Fibroblast of lung (primary cell): ENCODE measurements around the gene MAN2B2. TPM values are rescaled to one million over a fixed set of nuclear protein-coding genes. Genes with fewer than 3 reads are reported as not detected.

Source experiments
- DNase-seq, 2 donors: peaks; one replicate each; pipeline versions ENCODE4 v3.0.0 to v3.0.0-alpha.2; 2010; ENCODE audit warnings: low read depth in 2 of 2
- H2AFZ ChIP-seq: 2 replicates; pipeline ENCODE4 v1.5.1; 2012; ENCODE audit warnings: low read length, control low read depth, inconsistent platforms
- H3K27ac ChIP-seq: 2 replicates; pipeline ENCODE4 v1.5.1; 2011; ENCODE audit warnings: low read length, control low read depth; ENCODE audit not compliant: insufficient read depth
- H3K27me3 ChIP-seq: 2 replicates; pipeline ENCODE4 v1.5.1; 2011; ENCODE audit warnings: mild to moderate bottlenecking, low read length; ENCODE audit not compliant: control insufficient read depth, insufficient read depth
- H3K36me3 ChIP-seq: 2 replicates; pipeline ENCODE4 v1.5.1; 2011; ENCODE audit warnings: low read length; ENCODE audit not compliant: control insufficient read depth, insufficient read depth
- H3K4me1 ChIP-seq: 2 replicates; pipeline ENCODE4 v1.5.1; 2011; ENCODE audit warnings: low read length; ENCODE audit not compliant: control insufficient read depth, insufficient read depth; ENCODE audit errors: extremely low read depth
- H3K4me2 ChIP-seq: 2 replicates; pipeline ENCODE4 v1.5.1; 2011; ENCODE audit warnings: low read length, control low read depth; ENCODE audit not compliant: insufficient read depth; ENCODE audit errors: extremely low read depth
- H3K4me3 ChIP-seq, 4 experiments: fragments of 200-600 bp in 1 of 4; sonication (generic) in 1 of 4; replicated peaks in 1 of 4; 2 replicates each; pipeline ENCODE4 v1.5.1; 2011 to 2016; ENCODE audit warnings: low read length in 4 of 4, low read depth in 3 of 4, mild to moderate bottlenecking in 3 of 4, control low read depth in 2 of 4, inconsistent platforms in 1 of 4, mixed read lengths in 1 of 4; ENCODE audit not compliant: insufficient read depth in 1 of 4; ENCODE audit errors: control extremely low read depth in 1 of 4
- H3K79me2 ChIP-seq: 2 replicates; pipeline ENCODE4 v1.5.1; 2012; ENCODE audit warnings: mild to moderate bottlenecking, low read length, inconsistent platforms; ENCODE audit not compliant: control insufficient read depth, insufficient read depth
- H3K9ac ChIP-seq: 2 replicates; pipeline ENCODE4 v1.5.1; 2011; ENCODE audit warnings: mild to moderate bottlenecking, low read length, control low read depth; ENCODE audit not compliant: insufficient read depth
- H3K9me3 ChIP-seq: 2 replicates; pipeline ENCODE4 v1.5.1; 2012; ENCODE audit warnings: low read depth, low read length; ENCODE audit not compliant: control insufficient read depth, insufficient read depth
- H4K20me1 ChIP-seq: 2 replicates; pipeline ENCODE4 v1.5.1; 2011; ENCODE audit warnings: low read length; ENCODE audit not compliant: control insufficient read depth, insufficient read depth; ENCODE audit errors: extremely low read depth
- CTCF ChIP-seq, 2 donors: IDR thresholded peaks in 1 of 2; conservative IDR thresholded peaks in 1 of 2; 1 replicate in 1 of 2; 2 replicates in 1 of 2; pipeline ENCODE4 v1.5.1; 2011 to 2012; ENCODE audit warnings: low read length in 2 of 2, control low read depth in 1 of 2, inconsistent platforms in 1 of 2, low read depth in 1 of 2, mild to moderate bottlenecking in 1 of 2
- EZH2 ChIP-seq: IDR thresholded peaks from 2 replicates; pipeline ENCODE4 v1.5.1; 2012; ENCODE audit warnings: low read length, control low read depth, mild to moderate bottlenecking; ENCODE audit errors: missing control alignments
- polyA plus RNA-seq, 2 donors: library from polyadenylated mRNA; depleted of rRNA in 1 of 2; stranded (reverse) in 1 of 2; unstranded in 1 of 2; fragments of >200 nt; gene quantifications; 2 replicates each; pipeline ENCODE4 v1.2.1, GENCODE V29; 2011 to 2012; ENCODE audit warnings: missing spikeins in 1 of 2
- total RNA-seq: library from RNA; depleted of rRNA; stranded (reverse); fragments of >200 nt; gene quantifications from 2 replicates; pipeline ENCODE4 v1.2.1, GENCODE V29; 2014

Gene MAN2B2
- total and polyA plus RNA-seq, 2 donors (not counting 1 experiment from before 2014, with no cell fraction given): 19.0 to 27.2 TPM

DNA sequence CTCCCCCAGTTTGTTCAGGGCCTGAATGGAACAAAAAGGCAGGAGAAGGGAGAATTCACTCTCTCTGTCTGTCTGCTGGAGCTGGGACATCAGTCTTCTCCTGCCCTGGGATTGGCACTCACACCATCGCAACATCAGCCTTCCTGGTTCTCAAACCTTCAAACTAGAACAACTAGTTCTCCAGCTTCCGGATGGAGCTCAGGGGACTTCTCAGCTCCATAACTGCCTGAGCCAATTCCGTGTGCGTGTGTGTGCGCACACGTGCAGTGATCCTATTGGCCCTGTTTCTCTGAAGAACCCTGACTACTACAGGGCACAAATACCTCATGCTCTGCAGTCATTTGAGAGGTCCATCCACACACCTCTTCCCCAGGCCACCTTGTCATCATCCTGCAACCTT is 18.7 kb upstream of the MAN2B2 start:
- no peak overlapping the region for H3K4me3 ChIP-seq
- DNase-seq: no peak
- peaks cover 11% of the 10 kb centered on the region for H3K27me3 ChIP-seq
- H3K79me2 ChIP-seq: no peaks in the 10 kb centered on the region
- H4K20me1 ChIP-seq: no peaks in the 10 kb centered on the region
- no peaks in the 10 kb centered on the region for H3K4me1 ChIP-seq
- no peak overlapping the region for H3K27ac ChIP-seq
- TF ChIP-seq EZH2: no peak
- TF ChIP-seq CTCF (conservative IDR thresholded peaks at IDR 0.05 in 1 of 2, IDR thresholded peaks at IDR 0.05 in 1 of 2; ENCODE audit: low read depth in 1 of 2, low read length in 2 of 2): no peak
- no peak overlapping the region for H2AFZ ChIP-seq
- H3K9ac ChIP-seq: no peak overlapping the region
- no peaks in the 10 kb centered on the region for H3K9me3 ChIP-seq
- no peak overlapping the region for H3K4me2 ChIP-seq
- no peaks in the 10 kb centered on the region for H3K36me3 ChIP-seq

DNA sequence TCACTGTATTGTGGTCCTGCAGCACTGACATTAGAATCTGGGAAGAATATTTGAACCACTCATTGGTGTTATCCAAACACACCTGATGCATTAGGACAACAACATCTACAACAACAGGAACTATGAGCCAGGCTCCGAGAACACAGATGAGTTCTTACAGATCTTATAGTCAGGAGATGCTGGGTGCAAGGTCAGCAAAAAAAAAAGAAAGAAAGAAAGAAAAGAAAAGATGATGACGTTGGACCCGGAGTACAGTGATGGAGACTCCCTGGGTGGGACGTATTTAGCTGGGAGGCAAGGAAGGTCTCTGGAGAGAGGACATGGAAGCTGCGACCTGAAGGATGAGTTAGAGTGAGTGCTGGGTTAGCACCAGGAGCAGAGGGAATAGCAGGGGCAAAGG is 17.8 kb upstream of the MAN2B2 start:
- no peak overlapping the region for H3K4me2 ChIP-seq
- H3K4me1 ChIP-seq: no peaks in the 10 kb centered on the region
- no peaks in the 10 kb centered on the region for H4K20me1 ChIP-seq
- no peaks in the 10 kb centered on the region for H3K79me2 ChIP-seq
- H3K36me3 ChIP-seq: no peaks in the 10 kb centered on the region
- TF ChIP-seq CTCF (conservative IDR thresholded peaks at IDR 0.05 in 1 of 2, IDR thresholded peaks at IDR 0.05 in 1 of 2; ENCODE audit: low read depth in 1 of 2, low read length in 2 of 2): no peak
- TF ChIP-seq EZH2: no peak
- no peak overlapping the region for H2AFZ ChIP-seq
- no peak overlapping the region for H3K4me3 ChIP-seq
- peaks cover 19% of the 10 kb centered on the region for H3K27me3 ChIP-seq
- no peak overlapping the region for H3K9ac ChIP-seq
- H3K9me3 ChIP-seq: no peaks in the 10 kb centered on the region
- no peak overlapping the region for H3K27ac ChIP-seq
- DNase-seq: no peak

- Histone ChIP-seq H3K27me3 (peaks cover 24% of the 10 kb centered on the region), H3K4me2 (no peak overlapping the region)
- TF ChIP-seq CTCF (conservative IDR thresholded peaks at IDR 0.05 in 1 of 2, IDR thresholded peaks at IDR 0.05 in 1 of 2; ENCODE audit: low read depth in 1 of 2, low read length in 2 of 2) (no peak), EZH2 (no peak)
These were observed 17.1 kb upstream of the MAN2B2 start for GRCh38 chr4:6557856-6558255.

More at GRCh38 chr4:6557856-6558255, 17.1 kb upstream of the MAN2B2 start:
- no peak for DNase-seq
- Histone ChIP-seq H3K79me2 (no peaks in the 10 kb centered on the region), H3K9ac (no peak overlapping the region), H3K9me3 (no peaks in the 10 kb centered on the region), H3K4me3 (no peak overlapping the region), H2AFZ (no peak overlapping the region), H4K20me1 (no peaks in the 10 kb centered on the region), H3K27ac (no peak overlapping the region), H3K36me3 (no peaks in the 10 kb centered on the region), H3K4me1 (no peaks in the 10 kb centered on the region)
